ENCODE measurements around the gene BMP6.

BMP6 gene

GRCh38 chr6:7906741-7907140, 180.8 kb downstream of the BMP6 start:
- DNase-seq (ENCODE audit: low spot score) = no peak

GRCh38 chr6:7907159-7907558, 181.3 kb downstream of the BMP6 start:
- no peak for DNase-seq (ENCODE audit: low spot score)

DNA sequence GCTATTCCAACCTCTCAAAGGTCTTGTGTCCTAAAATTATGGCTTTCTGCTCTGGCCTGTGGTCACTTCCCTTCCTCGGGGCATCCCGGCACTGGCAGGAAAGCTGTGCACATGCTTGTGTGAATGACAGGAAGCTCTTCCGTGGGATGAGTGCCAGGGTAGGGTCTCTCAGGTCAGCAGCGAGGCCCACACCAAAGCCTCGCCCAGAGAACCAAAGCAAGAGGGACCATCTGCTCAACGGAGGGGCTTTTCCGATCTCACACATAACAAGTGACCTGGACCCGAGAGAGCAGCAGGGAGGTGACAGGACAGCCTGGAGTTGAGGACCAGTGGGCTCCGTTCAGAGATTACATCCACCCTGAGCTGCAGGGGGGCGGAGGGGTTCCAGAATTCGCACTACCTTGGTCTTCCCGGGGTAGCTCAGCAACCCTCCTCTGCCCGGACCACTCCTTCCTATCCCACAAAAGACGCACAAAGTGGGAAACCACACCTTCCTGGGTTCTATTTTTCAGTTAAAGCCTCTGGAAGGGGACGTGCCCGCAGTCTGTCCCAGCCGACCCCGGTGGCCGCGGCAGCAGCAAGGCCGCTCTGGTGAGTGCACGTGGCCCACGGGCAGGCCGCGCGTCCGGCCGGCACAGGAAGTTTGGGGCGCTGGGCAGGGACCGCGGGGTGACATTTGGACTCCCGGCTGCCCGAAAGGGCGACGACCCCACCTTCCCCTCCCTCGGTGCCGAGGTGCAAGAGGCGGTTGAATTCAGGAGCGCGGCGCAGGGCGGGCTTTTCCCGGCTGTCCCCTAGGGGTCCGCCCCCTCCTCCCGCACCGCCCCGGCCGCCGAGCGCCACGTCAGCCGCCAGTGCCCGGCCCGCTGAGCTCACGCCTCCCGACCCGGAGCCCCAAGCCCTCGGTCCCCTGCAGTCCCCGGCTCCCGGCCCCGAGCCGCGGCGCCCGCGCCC, 183.7 kb downstream of the BMP6 start:
- peak; percentile 67 for DNase-seq (ENCODE audit: low spot score)

GRCh38 chr6:7910298-7910653, 184.4 kb downstream of the BMP6 start:
- DNase-seq (ENCODE audit: low spot score) = no peak

GRCh38 chr6:7910654-7911344, 184.9 kb downstream of the BMP6 start, which contains the start of gene TXNDC5:
TXNDC5 (minus strand) TSS chr6:7910788; CDS start chr6:7910776, 12 bp downstream.
- peak; percentile 67 for DNase-seq (ENCODE audit: low spot score)

GRCh38 chr6:7911345-7911725, 185.4 kb downstream of the BMP6 start:
- DNase-seq (ENCODE audit: low spot score) = no peak

DNA sequence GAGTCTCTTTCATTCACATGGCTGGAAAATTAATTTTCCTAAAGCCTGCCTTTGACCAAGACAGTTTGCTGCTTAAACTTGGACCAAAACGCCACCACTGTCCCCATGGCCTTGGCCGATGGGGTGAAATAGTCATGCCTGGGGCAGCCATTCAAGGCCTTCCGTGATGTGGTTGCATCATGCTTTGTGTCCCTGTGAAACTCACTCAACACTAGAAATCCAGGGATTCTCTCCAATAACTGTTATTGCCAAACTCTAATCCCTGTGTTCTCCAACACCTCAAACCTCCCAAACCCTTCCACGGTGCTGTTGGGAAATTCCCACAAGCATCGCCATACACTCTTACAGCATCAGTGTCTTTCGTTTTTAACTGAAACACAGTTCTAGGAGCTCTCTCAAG, 186.1 kb downstream of the BMP6 start:
- DNase-seq (ENCODE audit: low spot score) = no peak

DNA sequence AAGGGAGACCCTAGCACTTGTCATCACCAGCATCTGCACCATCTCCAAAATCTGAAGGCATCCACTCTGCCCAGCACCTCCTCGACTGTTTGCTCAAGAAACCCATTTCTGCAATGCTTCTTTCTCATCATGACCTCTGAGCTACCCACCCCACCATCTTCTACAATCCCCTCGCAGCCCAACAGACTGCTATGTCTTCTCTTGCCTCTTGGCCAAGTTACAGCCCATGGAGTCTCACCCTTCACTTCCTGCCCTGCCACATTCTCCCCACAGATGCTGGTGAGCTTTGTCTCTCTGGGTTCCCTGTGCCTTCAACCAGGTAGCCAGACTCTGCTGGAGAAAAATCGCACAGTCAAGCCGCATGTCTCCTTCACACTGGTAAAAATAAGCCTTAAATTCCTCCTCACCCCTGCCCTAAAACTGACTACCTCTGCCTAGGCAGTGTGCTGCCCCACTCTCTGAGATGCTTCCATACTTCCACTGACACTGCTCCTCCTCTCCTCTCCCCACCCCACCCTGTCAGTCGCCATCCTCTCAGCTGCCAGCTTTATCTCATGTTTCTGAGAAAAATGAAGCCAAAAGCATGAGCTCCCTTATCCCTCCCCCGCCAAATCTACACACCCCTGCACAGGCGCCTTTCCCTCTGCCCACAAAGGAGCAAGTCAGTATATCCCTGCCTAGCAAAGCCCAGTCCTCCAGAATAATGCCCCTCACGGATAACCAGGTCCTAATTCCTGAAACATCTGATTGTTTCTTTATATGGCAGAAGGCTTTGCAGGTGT, 187.0 kb downstream of the BMP6 start:
- no peak for DNase-seq (ENCODE audit: low spot score)

- DNase-seq (ENCODE audit: low spot score) = no peak
Observed at GRCh38 chr6:7914311-7914710, 188.4 kb downstream of the BMP6 start.

DNA sequence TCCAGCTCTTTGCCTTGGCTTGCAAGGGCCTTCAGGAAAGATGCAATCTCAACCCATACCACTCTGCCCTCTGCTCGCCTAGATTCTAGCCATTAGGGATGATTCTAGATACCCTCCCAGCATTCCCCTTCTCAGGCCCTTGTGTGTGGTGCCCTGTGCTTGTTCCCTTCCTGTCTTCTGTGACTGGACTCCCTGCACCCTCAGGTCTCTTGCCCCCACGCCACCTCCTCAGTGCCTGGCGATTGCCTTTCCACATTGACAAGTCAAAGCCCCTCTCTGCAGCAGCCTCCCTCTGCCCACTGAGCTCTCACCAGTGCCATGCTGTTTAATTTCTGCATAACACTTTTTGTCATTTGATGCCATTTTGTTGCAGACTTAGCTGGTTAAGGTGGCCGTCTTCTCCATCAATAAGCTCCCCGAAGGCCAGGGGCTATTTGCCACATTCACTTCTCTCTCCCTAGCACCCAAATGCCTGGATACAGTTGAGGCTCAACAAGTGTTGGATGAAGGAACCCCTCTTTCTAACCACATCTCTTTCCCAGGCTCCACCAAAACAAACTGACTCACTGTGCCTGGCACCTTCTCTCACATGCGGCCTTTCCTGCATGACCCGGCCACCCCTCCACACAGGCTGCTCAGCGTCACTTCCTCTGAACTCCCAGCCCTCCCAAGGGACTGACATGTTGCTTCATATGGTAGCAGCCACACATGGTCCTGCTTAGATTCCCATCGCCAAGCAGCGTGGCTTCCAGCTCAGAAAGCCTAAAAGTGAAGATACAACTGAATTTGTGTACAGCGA, 189.3 kb downstream of the BMP6 start:
- DNase-seq (ENCODE audit: low spot score) = no peak

DNA sequence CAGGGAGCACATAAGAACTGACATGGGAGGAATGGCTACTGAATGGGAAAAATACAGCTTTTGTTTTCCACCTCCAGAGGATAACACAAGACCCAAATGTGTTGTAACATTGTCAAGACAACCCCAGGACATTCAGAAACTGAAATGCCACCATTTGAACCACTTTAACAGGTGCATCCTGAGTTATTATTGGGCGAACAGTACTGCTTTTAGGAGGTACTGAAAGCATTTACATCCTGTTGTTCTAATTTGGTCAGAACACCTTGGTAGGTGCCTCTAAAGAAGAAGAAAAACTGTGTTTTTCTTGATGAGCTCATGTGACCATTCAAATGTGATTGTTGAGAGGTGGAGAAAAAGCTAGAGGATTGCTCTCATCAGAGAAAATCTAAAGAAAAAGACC, 191.1 kb downstream of the BMP6 start:
- DNase-seq (ENCODE audit: low spot score) = no peak

GRCh38 chr6:7917729-7918128, 191.8 kb downstream of the BMP6 start:
- no peak for DNase-seq (ENCODE audit: low spot score)

DNA sequence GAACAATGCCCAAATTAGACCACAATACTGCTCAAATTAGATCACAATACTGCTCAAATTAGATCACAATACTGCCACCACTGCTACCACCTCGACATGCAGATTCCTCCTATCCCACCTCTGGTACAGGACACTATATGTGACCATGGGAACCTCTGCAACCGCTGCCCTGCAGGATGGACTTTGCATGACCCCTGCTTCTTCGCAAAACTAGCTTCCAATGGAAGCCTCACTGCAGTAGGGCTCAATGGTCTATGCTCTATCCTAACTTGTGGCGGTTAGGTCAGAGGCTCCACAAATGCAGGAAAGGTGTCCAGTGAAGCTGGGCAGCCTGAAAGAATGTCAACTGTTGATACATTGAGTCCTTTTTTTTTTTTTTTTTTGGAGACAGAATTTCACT, 192.5 kb downstream of the BMP6 start:
- no peak for DNase-seq (ENCODE audit: low spot score)

DNA sequence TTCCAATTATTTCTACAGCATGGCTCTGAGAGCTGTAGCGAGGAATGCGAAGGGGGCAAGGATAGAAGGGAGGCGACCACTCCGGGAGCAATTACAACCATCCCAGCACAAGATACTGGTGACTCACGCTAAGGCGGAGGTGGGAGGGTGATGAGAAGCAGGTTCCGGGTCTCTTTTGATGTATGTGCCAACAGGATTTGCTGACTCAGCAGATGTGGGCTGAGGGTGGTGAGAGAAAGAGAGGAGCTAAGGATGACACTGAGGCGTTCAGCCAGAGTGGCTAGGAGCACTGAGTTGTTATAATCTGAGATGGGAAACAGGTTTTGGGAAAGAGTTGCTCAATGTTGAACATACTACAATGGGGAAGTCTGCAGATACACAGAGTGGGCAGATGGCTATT, 194.0 kb downstream of the BMP6 start:
- no peak for DNase-seq (ENCODE audit: low spot score)

GRCh38 chr6:7920425-7920824, 194.5 kb downstream of the BMP6 start:
- no peak for DNase-seq (ENCODE audit: low spot score)

- no peak for DNase-seq (ENCODE audit: low spot score)
Observed at GRCh38 chr6:7921046-7921445, 195.1 kb downstream of the BMP6 start.

- no peak for DNase-seq (ENCODE audit: low spot score)
Observed at GRCh38 chr6:7921632-7922092, 195.8 kb downstream of the BMP6 start.

DNA sequence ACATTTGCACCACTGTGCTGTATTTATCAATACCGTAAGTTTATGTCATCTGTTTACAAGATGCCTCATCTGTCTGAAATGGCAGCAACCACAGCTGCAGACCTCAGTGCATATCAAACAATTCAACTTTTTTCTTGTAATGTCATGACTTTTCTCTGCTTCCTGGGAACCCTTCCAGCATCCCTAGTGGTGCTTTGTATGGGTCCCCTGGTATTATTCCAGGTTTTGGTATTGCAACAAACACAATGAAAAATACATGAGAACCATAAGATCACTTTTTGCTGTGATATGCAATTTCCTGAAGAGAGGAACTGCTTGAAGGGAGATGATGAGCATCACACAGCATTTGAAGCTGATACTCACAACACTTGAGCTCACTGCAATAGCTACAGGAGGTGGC, 196.7 kb downstream of the BMP6 start:
- DNase-seq (ENCODE audit: low spot score) = no peak

DNA sequence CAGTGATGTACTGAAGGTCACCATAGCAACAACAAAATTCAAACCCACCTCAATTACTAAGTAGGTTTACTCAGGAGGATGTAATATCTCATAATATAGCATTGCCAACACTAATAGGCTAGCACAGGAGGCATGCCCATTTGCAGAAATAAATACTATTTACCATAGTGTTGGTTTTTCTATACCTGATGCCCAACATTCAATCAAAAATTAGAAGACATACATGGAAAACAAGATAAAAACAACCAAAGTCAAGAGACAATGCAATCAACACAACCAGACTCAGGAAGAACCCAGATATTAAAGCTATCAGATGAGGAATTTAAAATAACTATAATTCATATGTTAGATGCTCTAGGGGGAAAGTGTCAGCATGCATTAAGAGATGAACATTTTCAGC, 199.0 kb downstream of the BMP6 start:
- no peak for DNase-seq (ENCODE audit: low spot score)
